Testis (tissue), 2 donors: ENCODE measurements around the gene ITPR2.

Experiments
- POLR2A ChIP-seq: fragments of 450-650 bp; IDR thresholded peaks from one replicate; pipeline ENCODE4 v1.6.1; 2017; ENCODE audit warnings: antibody characterized with exemption, mild to moderate bottlenecking, moderate library complexity
- TF ChIP-seq, protein P1 (sequence below), 3 experiments: fragments of 450-650 bp in 2 of 3; fragments of 200-600 bp in 1 of 3; sonication (generic) in 1 of 3; IDR thresholded peaks; one replicate each; pipeline ENCODE4 v1.5.1; 2016 to 2019; ENCODE audit warnings: antibody characterized with exemption in 3 of 3, mild to moderate bottlenecking in 2 of 3, moderate library complexity in 1 of 3

DNA sequence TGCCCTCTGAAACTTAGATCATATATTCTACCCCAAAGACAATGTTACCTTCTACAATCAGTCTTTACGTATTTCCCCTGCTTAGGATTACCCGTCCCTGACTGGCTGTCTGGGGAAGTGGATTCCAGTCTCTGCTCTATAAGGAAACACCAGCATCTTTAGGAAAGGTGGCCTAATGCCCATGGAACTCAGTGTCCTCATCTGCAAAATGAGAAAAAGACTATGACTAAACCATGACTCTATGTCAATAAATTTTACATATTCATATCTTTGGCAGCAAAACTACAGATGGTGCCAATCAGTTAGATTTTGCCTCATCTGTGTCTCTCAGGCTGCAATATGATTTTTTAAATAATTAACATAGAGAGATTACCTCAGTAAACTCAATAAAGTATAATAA lies 133.8 kb downstream of the ITPR2 start:
- TF ChIP-seq, protein P1, sequence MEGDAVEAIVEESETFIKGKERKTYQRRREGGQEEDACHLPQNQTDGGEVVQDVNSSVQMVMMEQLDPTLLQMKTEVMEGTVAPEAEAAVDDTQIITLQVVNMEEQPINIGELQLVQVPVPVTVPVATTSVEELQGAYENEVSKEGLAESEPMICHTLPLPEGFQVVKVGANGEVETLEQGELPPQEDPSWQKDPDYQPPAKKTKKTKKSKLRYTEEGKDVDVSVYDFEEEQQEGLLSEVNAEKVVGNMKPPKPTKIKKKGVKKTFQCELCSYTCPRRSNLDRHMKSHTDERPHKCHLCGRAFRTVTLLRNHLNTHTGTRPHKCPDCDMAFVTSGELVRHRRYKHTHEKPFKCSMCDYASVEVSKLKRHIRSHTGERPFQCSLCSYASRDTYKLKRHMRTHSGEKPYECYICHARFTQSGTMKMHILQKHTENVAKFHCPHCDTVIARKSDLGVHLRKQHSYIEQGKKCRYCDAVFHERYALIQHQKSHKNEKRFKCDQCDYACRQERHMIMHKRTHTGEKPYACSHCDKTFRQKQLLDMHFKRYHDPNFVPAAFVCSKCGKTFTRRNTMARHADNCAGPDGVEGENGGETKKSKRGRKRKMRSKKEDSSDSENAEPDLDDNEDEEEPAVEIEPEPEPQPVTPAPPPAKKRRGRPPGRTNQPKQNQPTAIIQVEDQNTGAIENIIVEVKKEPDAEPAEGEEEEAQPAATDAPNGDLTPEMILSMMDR (IDR thresholded peaks at IDR 0.05) = no peak
- TF ChIP-seq POLR2A = no peak
